Caco-2 (cell line): Measurements from ENCODE around the gene NUP93. TPM values are rescaled to one million over a fixed set of nuclear protein-coding genes. Genes with fewer than 3 reads are reported as not detected.

Experiments
- BruUV-seq: library from RNA; stranded (reverse); fragments of 400-500 nt; replicated peaks from 2 replicates; lab custom pipeline; 2021; lab: Mats Ljungman, UMichigan
- CTCF ChIA-PET: fragments of 300-600 bp; sonication (Branson Sonifier 250); formaldehyde crosslinking; loops from one replicate; lab custom pipeline; 2022; ENCODE audit warnings: antibody characterized with exemption; lab: Charles Lee
- POLR2A ChIA-PET: fragments of 300-600 bp; sonication (Branson Sonifier 250); formaldehyde crosslinking; loops from one replicate; lab custom pipeline; 2022; ENCODE audit warnings: antibody characterized with exemption; lab: Charles Lee
- DNase-seq, 2 experiments: peaks; one replicate each; pipeline versions ENCODE4 v3.0.0 to v3.0.0-alpha.2; 2020 to 2022
- H3K27me3 ChIP-seq: replicated peaks from 2 replicates; pipeline ENCODE4 v1.6.0; 2011; ENCODE audit warnings: low read length; ENCODE audit not compliant: control insufficient read depth, insufficient read depth
- H3K36me3 ChIP-seq: 2 replicates; pipeline ENCODE4 v1.5.1; 2011; ENCODE audit warnings: low read length; ENCODE audit not compliant: control insufficient read depth, insufficient read depth
- H3K4me1 ChIP-seq: fragments of 250-450 bp; sonication (Bioruptor Pico); 2 replicates; pipeline ENCODE4 v1.5.1; 2020; ENCODE audit warnings: mild to moderate bottlenecking
- H3K4me3 ChIP-seq: 2 replicates; pipeline ENCODE4 v1.5.1; 2011; ENCODE audit warnings: low read depth, mild to moderate bottlenecking, control low read depth, low read length
- H3K9me3 ChIP-seq: fragments of 250-450 bp; sonication (Bioruptor Pico); 2 replicates; pipeline ENCODE4 v1.5.1; 2020; ENCODE audit warnings: mild to moderate bottlenecking, moderate library complexity
- H3K27ac Mint-ChIP-seq: one replicate; pipeline ENCODE4 v1.8.0; 2022; ENCODE audit warnings: mixed read lengths; ENCODE audit not compliant: unreplicated experiment
- H3K27me3 Mint-ChIP-seq: one replicate; pipeline ENCODE4 v1.8.0; 2022; ENCODE audit warnings: mixed read lengths; ENCODE audit not compliant: insufficient read depth, unreplicated experiment
- H3K36me3 Mint-ChIP-seq: one replicate; pipeline ENCODE4 v1.8.0; 2022; ENCODE audit warnings: mild to moderate bottlenecking, mixed read lengths; ENCODE audit not compliant: insufficient read depth, unreplicated experiment
- H3K4me1 Mint-ChIP-seq: one replicate; pipeline ENCODE4 v1.8.0; 2022; ENCODE audit warnings: low read depth, mixed read lengths; ENCODE audit not compliant: unreplicated experiment
- H3K4me3 Mint-ChIP-seq: one replicate; pipeline ENCODE4 v1.8.0; 2022; ENCODE audit warnings: mild to moderate bottlenecking, moderate library complexity, mixed read lengths; ENCODE audit not compliant: unreplicated experiment
- H3K9me3 Mint-ChIP-seq: one replicate; pipeline ENCODE4 v1.8.0; 2022; ENCODE audit warnings: mixed read lengths; ENCODE audit not compliant: unreplicated experiment
- intact Hi-C: fragments of 100-400 bp; cut with micrococcal nuclease; formaldehyde crosslinking; loops from one replicate; pipeline ENCODE4 v1.10.0; 2022; ENCODE audit not compliant: unreplicated experiment
- total RNA-seq: library from RNA; stranded (reverse); gene quantifications from 2 replicates; pipeline ENCODE4 v1.2.3, GENCODE V29; 2022
- TF ChIP-seq, protein P1 (sequence below), 2 experiments: fragments of 200-600 bp in 1 of 2; IDR thresholded peaks; 1 replicate in 1 of 2; 2 replicates in 1 of 2; pipeline versions ENCODE4 v1.5.1 to v1.8.0; 2011 to 2022; ENCODE audit warnings: antibody characterized with exemption in 1 of 2, control low read depth in 1 of 2, inconsistent platforms in 1 of 2, low read depth in 1 of 2, low read length in 1 of 2, mild to moderate bottlenecking in 1 of 2, moderate library complexity in 1 of 2; ENCODE audit not compliant: insufficient read depth in 1 of 2, severe bottlenecking in 1 of 2, unreplicated experiment in 1 of 2

The NUP93 gene
- total RNA-seq, 1 experiment from 2014 or later, result 148 TPM

DNA sequence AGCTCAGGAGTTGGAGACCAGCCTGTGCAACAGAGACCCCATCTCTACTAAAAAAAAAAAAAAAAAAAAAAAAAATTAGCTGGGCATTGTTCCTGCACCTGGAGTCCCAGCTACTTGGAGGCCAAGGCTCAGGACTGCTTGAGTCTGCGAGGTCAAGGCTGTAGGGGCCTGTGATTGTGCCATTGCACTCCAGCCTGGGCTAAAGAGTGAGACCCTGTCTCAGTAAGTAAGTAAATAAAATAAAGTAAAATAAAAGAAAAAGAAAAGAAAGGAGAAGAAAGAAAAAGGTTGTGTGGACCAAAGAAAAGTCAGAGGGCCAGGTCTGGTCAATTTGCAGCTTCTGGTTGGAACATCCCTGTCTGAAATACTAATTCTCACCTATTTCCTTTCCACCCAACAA is 29.3 kb upstream of the NUP93 start:
- peaks cover 9% of the 10 kb centered on the region for H3K9me3 ChIP-seq
- TF ChIP-seq, protein P1, sequence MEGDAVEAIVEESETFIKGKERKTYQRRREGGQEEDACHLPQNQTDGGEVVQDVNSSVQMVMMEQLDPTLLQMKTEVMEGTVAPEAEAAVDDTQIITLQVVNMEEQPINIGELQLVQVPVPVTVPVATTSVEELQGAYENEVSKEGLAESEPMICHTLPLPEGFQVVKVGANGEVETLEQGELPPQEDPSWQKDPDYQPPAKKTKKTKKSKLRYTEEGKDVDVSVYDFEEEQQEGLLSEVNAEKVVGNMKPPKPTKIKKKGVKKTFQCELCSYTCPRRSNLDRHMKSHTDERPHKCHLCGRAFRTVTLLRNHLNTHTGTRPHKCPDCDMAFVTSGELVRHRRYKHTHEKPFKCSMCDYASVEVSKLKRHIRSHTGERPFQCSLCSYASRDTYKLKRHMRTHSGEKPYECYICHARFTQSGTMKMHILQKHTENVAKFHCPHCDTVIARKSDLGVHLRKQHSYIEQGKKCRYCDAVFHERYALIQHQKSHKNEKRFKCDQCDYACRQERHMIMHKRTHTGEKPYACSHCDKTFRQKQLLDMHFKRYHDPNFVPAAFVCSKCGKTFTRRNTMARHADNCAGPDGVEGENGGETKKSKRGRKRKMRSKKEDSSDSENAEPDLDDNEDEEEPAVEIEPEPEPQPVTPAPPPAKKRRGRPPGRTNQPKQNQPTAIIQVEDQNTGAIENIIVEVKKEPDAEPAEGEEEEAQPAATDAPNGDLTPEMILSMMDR (IDR thresholded peaks at IDR 0.05; ENCODE audit: insufficient read depth in 1 of 2, low read depth in 1 of 2, low read length in 1 of 2, severe bottlenecking in 1 of 2, unreplicated experiment in 1 of 2), result no peak
- Mint-ChIP-seq H3K36me3 (no peaks in the 10 kb centered on the region), H3K4me1 (peaks cover 4% of the 10 kb centered on the region), H3K4me3 (no peak overlapping the region), H3K9me3 (peaks cover 15% of the 10 kb centered on the region), H3K27me3 (no peaks in the 10 kb centered on the region), H3K27ac (no peak overlapping the region)
- CTCF ChIA-PET, result interaction anchor here (0.6 to 3.1 kb wide), 11 partner anchors 8 to 299 kb away, joined by 3 to 95 read pairs (median 4); partner anchors contain the start of genes MT1E, MT1F, NUDT21 and OGFOD1
- DNase-seq, result no peak
- no peaks in the 10 kb centered on the region for H3K36me3 ChIP-seq
- POLR2A ChIA-PET, result interaction anchor here (0.5 to 0.7 kb wide), 2 partner anchors 15 to 43 kb away, joined by 3 to 5 read pairs; no protein-coding TSS in a partner anchor
- H3K4me3 ChIP-seq, result no peak overlapping the region
- BruUV-seq, result no TSS peak
- intact Hi-C loops, result loop anchor here (5.0 kb wide), 1 partner anchor 43 kb away; the partner anchor contains the start of gene MT1F
- no peaks in the 10 kb centered on the region for H3K27me3 ChIP-seq
- no peaks in the 10 kb centered on the region for H3K4me1 ChIP-seq

DNA sequence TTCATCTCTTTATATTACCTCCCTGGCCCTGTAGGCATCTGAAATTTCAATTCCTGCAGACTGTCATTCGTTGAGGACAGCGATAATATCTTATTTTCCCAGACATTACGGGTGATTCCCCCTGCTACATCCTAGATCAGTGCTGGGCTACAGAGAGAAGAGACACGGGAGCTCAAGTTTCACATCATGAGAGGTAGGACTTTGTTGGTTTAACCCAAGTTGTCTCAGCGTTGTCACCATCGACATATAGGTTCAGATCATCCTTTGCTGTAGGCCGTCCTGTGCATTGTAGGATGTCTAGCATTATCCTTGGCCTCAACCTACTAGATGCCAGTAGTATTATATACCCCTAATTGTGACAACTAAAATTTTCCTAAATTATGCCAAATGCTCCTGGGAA is 28.4 kb upstream of the NUP93 start:
- intact Hi-C loops, result loop anchor here (5.0 kb wide), 1 partner anchor 44 kb away; the partner anchor contains the start of gene MT1F
- Mint-ChIP-seq H3K36me3 (no peaks in the 10 kb centered on the region), H3K4me3 (no peak overlapping the region), H3K27me3 (no peaks in the 10 kb centered on the region), H3K4me1 (peaks cover 4% of the 10 kb centered on the region), H3K27ac (no peak overlapping the region), H3K9me3 (peaks cover 15% of the 10 kb centered on the region)
- ChIA-PET CTCF (interaction anchor here (0.6 to 3.1 kb wide), 31 partner anchors 16 to 393 kb away, joined by 3 to 95 read pairs (median 5); partner anchors contain the start of genes MT1A, MT1E, MT1F and MT1G), POLR2A (interaction anchor here (1.0 to 1.2 kb wide), 2 partner anchors 28 to 98 kb away, joined by 3 read pairs; no protein-coding TSS in a partner anchor)
- H3K4me1 ChIP-seq, result no peaks in the 10 kb centered on the region
- DNase-seq, result no peak
- H3K27me3 ChIP-seq, result no peaks in the 10 kb centered on the region
- no peak overlapping the region for H3K4me3 ChIP-seq
- H3K9me3 ChIP-seq, result peaks cover 9% of the 10 kb centered on the region
- TF ChIP-seq, protein P1 (IDR thresholded peaks at IDR 0.05; ENCODE audit: insufficient read depth in 1 of 2, low read depth in 1 of 2, low read length in 1 of 2, severe bottlenecking in 1 of 2, unreplicated experiment in 1 of 2), result no peak
- H3K36me3 ChIP-seq, result no peaks in the 10 kb centered on the region
- BruUV-seq, result no TSS peak

GRCh38 chr16:56702836-56703235 is 27.1 kb upstream of the NUP93 start:
- intact Hi-C loops, result loop anchor here (1.0 to 5.0 kb wide), 6 partner anchors 29 to 370 kb away; partner anchors contain the start of gene MT1F
- TF ChIP-seq, protein P1 (IDR thresholded peaks at IDR 0.05; ENCODE audit: insufficient read depth in 1 of 2, low read depth in 1 of 2, low read length in 1 of 2, severe bottlenecking in 1 of 2, unreplicated experiment in 1 of 2), result no peak

More at GRCh38 chr16:56702836-56703235, 27.1 kb upstream of the NUP93 start:
- H3K27ac Mint-ChIP-seq, result no peak overlapping the region
- Histone ChIP-seq H3K4me3 (no peak overlapping the region), H3K27me3 (no peaks in the 10 kb centered on the region), H3K4me1 (no peaks in the 10 kb centered on the region), H3K36me3 (no peaks in the 10 kb centered on the region), H3K9me3 (peaks cover 2% of the 10 kb centered on the region; the same call in 1 of the 2 replicates)
- H3K36me3 Mint-ChIP-seq, result no peaks in the 10 kb centered on the region
- H3K4me3 Mint-ChIP-seq, result no peak overlapping the region
- POLR2A ChIA-PET, result no interaction called here
- BruUV-seq, result no TSS peak
- no peak for DNase-seq
- H3K9me3 Mint-ChIP-seq, result peaks cover 2% of the 10 kb centered on the region
- CTCF ChIA-PET, result interaction anchor here (0.7 to 3.1 kb wide), 9 partner anchors 13 to 346 kb away, joined by 3 to 95 read pairs (median 10); partner anchors contain the start of gene MT1X
- peaks cover 4% of the 10 kb centered on the region for H3K4me1 Mint-ChIP-seq
- no peaks in the 10 kb centered on the region for H3K27me3 Mint-ChIP-seq
